ENCODE measurements around the gene ETV5. TPM values are rescaled to one million over a fixed set of nuclear protein-coding genes. Genes with fewer than 3 reads are reported as not detected.

ETV5 gene
- total and polyA plus RNA-seq, 2 of the 4 experiments (the other 2 are of a cell fraction): 15.7 to 20.1 TPM

DNA sequence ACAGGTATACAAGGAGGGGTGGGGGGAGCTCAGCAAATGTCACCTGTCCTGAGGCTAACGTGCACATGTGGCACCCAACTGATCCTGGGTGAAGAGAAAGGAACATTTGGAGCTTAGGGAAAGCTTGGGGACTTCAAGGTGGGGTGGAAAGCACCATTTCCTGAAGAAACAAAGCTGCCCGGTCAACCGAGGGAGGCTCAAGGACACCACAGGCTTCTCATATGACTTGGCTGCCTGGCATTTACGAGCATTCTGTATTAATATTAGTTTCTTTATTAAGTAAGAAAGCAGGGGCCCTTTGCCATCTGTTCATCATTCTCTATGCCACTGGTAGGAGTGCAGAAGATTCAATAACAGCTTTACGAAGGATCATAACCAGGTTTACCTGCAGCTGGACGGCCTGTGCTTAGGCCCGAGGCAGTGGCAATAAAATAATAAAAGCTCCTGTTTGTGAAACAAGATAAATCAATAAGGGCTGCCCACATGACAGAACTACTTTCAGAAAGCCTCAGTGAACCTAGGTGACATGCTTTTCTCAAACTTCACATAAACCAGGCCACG is 54.0 kb downstream of the ETV5 start:
- ATAC-seq (ENCODE audit: low read depth) (no peak), DNase-seq (no peak)
- Histone ChIP-seq H3K4me1 (ENCODE audit: control insufficient read depth, insufficient read depth, low read length) (peaks cover 8% of the 10 kb centered on the region; the same call in 1 of the 2 replicates), H3K9me1 (ENCODE audit: insufficient read depth, low read length) (peaks cover 11% of the 10 kb centered on the region; the same call in 1 of the 2 replicates), H4K8ac (ENCODE audit: low read depth in 2 of 2, low read length in 2 of 2) (no peak overlapping the region), H3K9me3 (ENCODE audit: control insufficient read depth, insufficient read depth, low read length) (no peaks in the 10 kb centered on the region), H3K56ac (ENCODE audit: extremely low read depth, insufficient read depth, low read length) (no peak overlapping the region), H3K4me3 (ENCODE audit: insufficient read depth, low read depth, low read length) (no peak overlapping the region), H3K23ac (ENCODE audit: low read depth, low read length) (no peak overlapping the region), H3K4ac (ENCODE audit: low read depth, low read length) (no peak overlapping the region), H3K18ac (ENCODE audit: low read depth, low read length) (no peak overlapping the region), H2AFZ (replicated peaks; ENCODE audit: low read length, poor library complexity) (no peak overlapping the region), H4K20me1 (ENCODE audit: insufficient read depth, low read length) (no peaks in the 10 kb centered on the region), H2BK15ac (ENCODE audit: low read depth, low read length) (no peak overlapping the region), H3K9ac (ENCODE audit: low read depth, low read length) (no peak overlapping the region), H4K5ac (ENCODE audit: low read depth, low read length) (no peak overlapping the region), H2BK20ac (ENCODE audit: low read depth, low read length) (no peak overlapping the region), H2AK5ac (ENCODE audit: low read depth, low read length) (no peak overlapping the region), H3K79me1 (ENCODE audit: low read depth in 1 of 2, low read length in 2 of 2) (peaks cover 0 to 18% of the 10 kb centered on the region in 2 experiments; a peak in 1 of 4 replicates), H2BK120ac (ENCODE audit: low read depth, low read length) (no peak overlapping the region), H3K14ac (replicated peaks; ENCODE audit: low read depth, low read length) (no peak overlapping the region), H3K4me2 (ENCODE audit: low read depth, low read length) (no peak overlapping the region), H3K36me3 (ENCODE audit: control insufficient read depth, insufficient read depth, low read length) (peaks cover 33% of the 10 kb centered on the region), H2AK9ac (replicated peaks; ENCODE audit: low read depth, low read length, poor library complexity) (no peak overlapping the region), H3K27me3 (ENCODE audit: control insufficient read depth, insufficient read depth, low read length) (no peaks in the 10 kb centered on the region), H3K27ac (ENCODE audit: insufficient read depth, low read length) (no peak overlapping the region), H2BK5ac (ENCODE audit: low read depth, low read length, poor library complexity, severe bottlenecking) (no peak overlapping the region), H4K91ac (ENCODE audit: insufficient read depth, low read depth, low read length) (no peak overlapping the region)
- intact Hi-C loops (cut with micrococcal nuclease) (loop anchor here (5.0 to 10.0 kb wide), 2 partner anchors 68 to 390 kb away; no protein-coding TSS in a partner anchor), in situ Hi-C loops (cut with MboI; ENCODE audit: low sequenced_read_pairs) (no loop called here), dilution Hi-C loops (cut with HindIII; ENCODE audit: low sequenced_read_pairs, unreplicated experiment) (no loop called here)
- TF ChIP-seq RCOR1 (IDR thresholded peaks at IDR 0.05; ENCODE audit: insufficient replicate concordance, low read length) (no peak), SMC3 (IDR thresholded peaks at IDR 0.05; ENCODE audit: low read depth, low read length) (no peak), POLR2A (IDR thresholded peaks at IDR 0.05; ENCODE audit: low read depth, low read length) (no peak)
- 100% methylated on average over 2 of the region's 8 CpGs; no CpG with 5 or more reads in 1 of the 2 experiments for WGBS, 2 experiments (ENCODE audit: extremely low coverage in 2 of 2, insufficient read length in 1 of 2)
- no TSS peak for BruUV-seq (replicated peaks)
- POLR2A ChIA-PET (ENCODE audit: unreplicated experiment): interaction anchor here (0.6 kb wide), 1 partner anchor 1476 kb away, joined by 3 read pairs; no protein-coding TSS in a partner anchor
- CTCF ChIA-PET: no interaction called here

Measured in IMR-90 (cell line).